ENCODE measurements around the gene REELD1. TPM values are rescaled to one million over a fixed set of nuclear protein-coding genes. Genes with fewer than 3 reads are reported as not detected.

REELD1 gene
- total and polyA plus RNA-seq, 10 of the 15 experiments (the other 5 are each of a cell fraction or from before 2014, with no cell fraction given), result 0.11 to 3.9 (median 0.62) TPM

DNA sequence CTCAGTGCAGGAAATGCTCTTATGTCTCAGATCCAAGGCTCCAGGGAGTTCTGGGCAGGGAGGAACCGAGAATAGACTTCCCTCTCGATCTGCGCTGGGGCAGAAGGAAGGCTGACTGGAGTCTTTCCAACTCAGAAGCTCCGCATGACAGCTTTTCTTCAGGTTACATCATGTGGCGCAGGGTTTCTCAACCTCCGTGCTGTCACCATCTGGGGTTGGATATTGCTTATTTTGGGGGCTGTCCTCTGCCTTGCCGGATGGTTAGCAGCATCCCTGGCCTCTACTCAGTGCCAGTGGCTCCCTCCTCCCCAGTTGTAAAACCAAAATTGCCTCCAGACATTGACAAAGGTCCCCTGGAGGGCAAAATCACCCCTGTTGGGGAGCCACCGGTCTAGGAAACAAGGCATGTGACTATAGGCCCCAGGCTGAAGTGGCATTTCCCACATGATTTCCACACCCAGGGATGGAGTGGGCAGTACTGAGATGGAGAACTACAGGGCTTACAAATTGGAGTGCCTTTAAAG is 21.4 kb downstream of the REELD1 start:
- ATAC-seq, result no peak
- ChIA-PET POLR2A (no interaction called here), CTCF (interaction anchor here (2.3 kb wide), 1 partner anchor 140 kb away, joined by 7 read pairs; no protein-coding TSS in a partner anchor), SMC1A (ENCODE audit: uncharacterized antibody, unreplicated experiment) (no interaction called here), RAD21 (ENCODE audit: unreplicated experiment) (no interaction called here)
- H3K4me3 ChIP-seq, result no peak overlapping the region
- no peaks in the 10 kb centered on the region for H3K36me3 ChIP-seq (ENCODE audit: control insufficient read depth in 2 of 2, insufficient read depth in 2 of 2, low read length in 1 of 2)
- no peak overlapping the region for H2AFZ ChIP-seq (ENCODE audit: control insufficient read depth, low read depth, low read length)
- no peaks in the 10 kb centered on the region for H3K79me2 ChIP-seq (ENCODE audit: control insufficient read depth, insufficient read depth, low read length)
- TF ChIP-seq RBBP5 (conservative IDR thresholded peaks at IDR 0.05) (no peak), MTA2 (IDR thresholded peaks at IDR 0.05; ENCODE audit: low read depth) (no peak), WRNIP1 (IDR thresholded peaks at IDR 0.05; ENCODE audit: borderline replicate concordance, low read depth, low read length) (no peak), CREB1 (IDR thresholded peaks at IDR 0.05; ENCODE audit: low read depth) (no peak), PML (IDR thresholded peaks at IDR 0.05; ENCODE audit: low read length) (no peak)
- no peaks in the 10 kb centered on the region for H3K4me1 ChIP-seq (ENCODE audit: control insufficient read depth, insufficient read depth, low read length)
- no peaks in the 10 kb centered on the region for H4K20me1 ChIP-seq (ENCODE audit: control insufficient read depth, insufficient read depth)
- in situ Hi-C loops (cut with MboI) (loop anchor here (5.0 kb wide), 1 partner anchor 677 kb away; no protein-coding TSS in a partner anchor), intact Hi-C loops (cut with micrococcal nuclease; ENCODE audit: unreplicated experiment) (no loop called here)
- H3K27me3 ChIP-seq (replicated peaks in 1 of 2; ENCODE audit: control insufficient read depth in 2 of 2, insufficient read depth in 2 of 2, low read length in 1 of 2), result no peaks in the 10 kb centered on the region
- WGBS (ENCODE audit: insufficient coverage, insufficient replicate concordance, low lambda C conversion rate, missing lambda C conversion rate), result 49% methylated on average over 8 of the region's 8 CpGs
- no peak for DNase-seq (ENCODE audit: low read depth, low spot score)
- no peak overlapping the region for H3K4me2 ChIP-seq (ENCODE audit: control insufficient read depth, insufficient read depth)
- H3K9me3 ChIP-seq (replicated peaks; ENCODE audit: control insufficient read depth, insufficient read depth, low read length), result no peaks in the 10 kb centered on the region; the same call in 2 of the 3 replicates
- no peak overlapping the region for H3K27ac ChIP-seq (ENCODE audit: control insufficient read depth, insufficient read depth)
- H3K9ac ChIP-seq (ENCODE audit: control insufficient read depth, insufficient read depth, low read length), result no peak overlapping the region
- no peak for FAIRE-seq
- no TSS peak for BruUV-seq (replicated peaks)

GRCh38 chr4:146236216-146236615 is 21.9 kb downstream of the REELD1 start:
- no peaks in the 10 kb centered on the region; the same call in 1 of the 2 replicates for H3K4me1 ChIP-seq (ENCODE audit: control insufficient read depth, insufficient read depth, low read length)
- no peaks in the 10 kb centered on the region; the same call in 2 of the 3 replicates for H3K9me3 ChIP-seq (replicated peaks; ENCODE audit: control insufficient read depth, insufficient read depth, low read length)
- intact Hi-C loops (cut with micrococcal nuclease; ENCODE audit: unreplicated experiment) (no loop called here), in situ Hi-C loops (cut with MboI) (loop anchor here (5.0 kb wide), 1 partner anchor 676 kb away; no protein-coding TSS in a partner anchor)
- H2AFZ ChIP-seq (ENCODE audit: control insufficient read depth, low read depth, low read length), result no peak overlapping the region
- H3K4me2 ChIP-seq (ENCODE audit: control insufficient read depth, insufficient read depth), result no peak overlapping the region
- RAD21 ChIA-PET (ENCODE audit: unreplicated experiment), result interaction anchor here (1.4 kb wide), 1 partner anchor 862 kb away, joined by 3 read pairs; no protein-coding TSS in a partner anchor
- H3K27ac ChIP-seq (ENCODE audit: control insufficient read depth, insufficient read depth), result no peak overlapping the region
- 59% methylated on average over 5 of the region's 5 CpGs for WGBS (ENCODE audit: insufficient coverage, insufficient replicate concordance, low lambda C conversion rate, missing lambda C conversion rate)
- BruUV-seq (replicated peaks), result no TSS peak
- TF ChIP-seq, protein P1, sequence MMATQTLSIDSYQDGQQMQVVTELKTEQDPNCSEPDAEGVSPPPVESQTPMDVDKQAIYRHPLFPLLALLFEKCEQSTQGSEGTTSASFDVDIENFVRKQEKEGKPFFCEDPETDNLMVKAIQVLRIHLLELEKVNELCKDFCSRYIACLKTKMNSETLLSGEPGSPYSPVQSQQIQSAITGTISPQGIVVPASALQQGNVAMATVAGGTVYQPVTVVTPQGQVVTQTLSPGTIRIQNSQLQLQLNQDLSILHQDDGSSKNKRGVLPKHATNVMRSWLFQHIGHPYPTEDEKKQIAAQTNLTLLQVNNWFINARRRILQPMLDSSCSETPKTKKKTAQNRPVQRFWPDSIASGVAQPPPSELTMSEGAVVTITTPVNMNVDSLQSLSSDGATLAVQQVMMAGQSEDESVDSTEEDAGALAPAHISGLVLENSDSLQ (IDR thresholded peaks at IDR 0.05), result no peak
- TF ChIP-seq ZNF207 (IDR thresholded peaks at IDR 0.05; ENCODE audit: borderline replicate concordance), result no peak
- TF ChIP-seq, protein P2, sequence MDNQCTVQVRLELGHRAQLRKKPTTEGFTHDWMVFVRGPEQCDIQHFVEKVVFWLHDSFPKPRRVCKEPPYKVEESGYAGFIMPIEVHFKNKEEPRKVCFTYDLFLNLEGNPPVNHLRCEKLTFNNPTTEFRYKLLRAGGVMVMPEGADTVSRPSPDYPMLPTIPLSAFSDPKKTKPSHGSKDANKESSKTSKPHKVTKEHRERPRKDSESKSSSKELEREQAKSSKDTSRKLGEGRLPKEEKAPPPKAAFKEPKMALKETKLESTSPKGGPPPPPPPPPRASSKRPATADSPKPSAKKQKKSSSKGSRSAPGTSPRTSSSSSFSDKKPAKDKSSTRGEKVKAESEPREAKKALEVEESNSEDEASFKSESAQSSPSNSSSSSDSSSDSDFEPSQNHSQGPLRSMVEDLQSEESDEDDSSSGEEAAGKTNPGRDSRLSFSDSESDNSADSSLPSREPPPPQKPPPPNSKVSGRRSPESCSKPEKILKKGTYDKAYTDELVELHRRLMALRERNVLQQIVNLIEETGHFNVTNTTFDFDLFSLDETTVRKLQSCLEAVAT (IDR thresholded peaks at IDR 0.05), result no peak
- no peak for TF ChIP-seq BCL11A (IDR thresholded peaks at IDR 0.05; ENCODE audit: low read depth, low read length)
- no peak for TF ChIP-seq NR2F1 (conservative IDR thresholded peaks at IDR 0.05)
- POLR2A ChIA-PET, result no interaction called here
- H3K9ac ChIP-seq (ENCODE audit: control insufficient read depth, insufficient read depth, low read length), result no peak overlapping the region
- no peaks in the 10 kb centered on the region for H3K79me2 ChIP-seq (ENCODE audit: control insufficient read depth, insufficient read depth, low read length)
- no peak overlapping the region for H3K4me3 ChIP-seq
- SMC1A ChIA-PET (ENCODE audit: uncharacterized antibody, unreplicated experiment), result no interaction called here
- ATAC-seq (no peak), FAIRE-seq (no peak), DNase-seq (ENCODE audit: low read depth, low spot score) (no peak)
- no peaks in the 10 kb centered on the region for H3K27me3 ChIP-seq (replicated peaks in 1 of 2; ENCODE audit: control insufficient read depth in 2 of 2, insufficient read depth in 2 of 2, low read length in 1 of 2)
- no peaks in the 10 kb centered on the region for H4K20me1 ChIP-seq (ENCODE audit: control insufficient read depth, insufficient read depth)
- CTCF ChIA-PET, result no interaction called here
- H3K36me3 ChIP-seq (ENCODE audit: control insufficient read depth in 2 of 2, insufficient read depth in 2 of 2, low read length in 1 of 2), result no peaks in the 10 kb centered on the region
